ENCODE results near the gene PGAP3. TPM values are rescaled to one million over a fixed set of nuclear protein-coding genes. Genes with fewer than 3 reads are reported as not detected.

Gene PGAP3
- total RNA-seq, 1 donor from 2014 or later, result 10.7 TPM

DNA sequence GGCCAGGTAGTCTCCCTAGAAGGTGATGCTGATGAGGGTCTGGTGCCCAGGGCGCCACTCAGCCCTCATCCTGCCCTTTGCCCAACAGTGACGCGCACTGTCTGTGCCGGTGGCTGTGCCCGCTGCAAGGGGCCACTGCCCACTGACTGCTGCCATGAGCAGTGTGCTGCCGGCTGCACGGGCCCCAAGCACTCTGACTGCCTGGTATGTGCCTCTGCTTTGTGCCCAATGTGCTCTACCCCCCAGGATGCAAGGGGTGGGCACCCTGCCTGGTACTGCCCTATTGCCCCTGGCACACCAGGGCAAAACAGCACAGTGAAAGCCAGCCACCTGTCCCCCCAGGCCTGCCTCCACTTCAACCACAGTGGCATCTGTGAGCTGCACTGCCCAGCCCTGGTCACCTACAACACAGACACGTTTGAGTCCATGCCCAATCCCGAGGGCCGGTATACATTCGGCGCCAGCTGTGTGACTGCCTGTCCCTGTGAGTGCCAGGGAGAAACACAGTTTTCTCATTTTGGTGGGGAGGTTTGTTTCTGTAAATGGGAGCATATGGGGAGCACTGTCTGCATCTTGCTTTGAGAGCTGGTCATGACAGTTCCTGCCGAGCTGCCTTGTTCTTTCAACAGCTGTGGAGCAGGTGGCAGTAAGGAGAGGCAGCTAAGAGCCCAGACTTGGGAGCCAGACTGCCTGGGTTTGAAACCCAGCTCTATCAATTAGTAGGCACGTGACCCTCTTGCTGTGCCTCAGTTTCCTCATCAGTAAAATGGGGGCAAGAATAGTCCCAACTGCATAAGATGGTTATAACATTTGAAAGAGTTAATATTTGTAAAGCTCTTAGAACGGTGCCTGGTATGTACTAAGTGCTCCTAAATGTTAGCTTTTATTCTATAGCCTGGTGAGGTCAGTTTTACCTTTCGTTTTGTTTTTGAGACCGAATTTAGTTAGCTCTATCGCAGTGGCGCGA lies 22.4 kb upstream of the PGAP3 start:
- H3K9me3 ChIP-seq (replicated peaks), result no peaks in the 10 kb centered on the region
- peaks cover 84% of the 10 kb centered on the region for H3K36me3 ChIP-seq
- intact Hi-C loops (cut with micrococcal nuclease), result no loop called here
- H3K27ac ChIP-seq (replicated peaks), result no peak overlapping the region
- TF ChIP-seq CTCF (IDR thresholded peaks at IDR 0.05; ENCODE audit: borderline replicate concordance), result no peak
- no peak overlapping the region for H3K4me3 ChIP-seq
- no peak for DNase-seq
- H3K4me1 ChIP-seq, result peaks cover 21% of the 10 kb centered on the region
- H3K27me3 ChIP-seq (ENCODE audit: low read depth), result no peaks in the 10 kb centered on the region

- TF ChIP-seq CTCF (IDR thresholded peaks at IDR 0.05; ENCODE audit: borderline replicate concordance), result no peak
- Histone ChIP-seq H3K27me3 (ENCODE audit: low read depth) (no peaks in the 10 kb centered on the region), H3K27ac (replicated peaks) (no peak overlapping the region), H3K4me3 (no peak overlapping the region), H3K9me3 (replicated peaks) (no peaks in the 10 kb centered on the region), H3K4me1 (peaks cover 29% of the 10 kb centered on the region), H3K36me3 (peaks cover 76% of the 10 kb centered on the region)
- intact Hi-C loops (cut with micrococcal nuclease), result no loop called here
- no peak for DNase-seq
Measured at GRCh38 chr17:39709319-39709997, 21.6 kb upstream of the PGAP3 start.

GRCh38 chr17:39706921-39707337 lies 19.1 kb upstream of the PGAP3 start:
- intact Hi-C loops (cut with micrococcal nuclease), result no loop called here
- Histone ChIP-seq H3K27ac (replicated peaks) (peak overlapping the region; percentile 90), H3K4me1 (peaks cover 54% of the 10 kb centered on the region), H3K4me3 (no peak overlapping the region), H3K27me3 (ENCODE audit: low read depth) (no peaks in the 10 kb centered on the region), H3K9me3 (replicated peaks) (no peaks in the 10 kb centered on the region), H3K36me3 (peaks cover 52% of the 10 kb centered on the region)
- no peak for DNase-seq
- no peak for TF ChIP-seq CTCF (IDR thresholded peaks at IDR 0.05; ENCODE audit: borderline replicate concordance)

- Histone ChIP-seq H3K27ac (replicated peaks) (peak overlapping the region; percentile 90), H3K36me3 (peaks cover 46% of the 10 kb centered on the region), H3K4me3 (no peak overlapping the region), H3K27me3 (ENCODE audit: low read depth) (no peaks in the 10 kb centered on the region), H3K4me1 (peaks cover 60% of the 10 kb centered on the region), H3K9me3 (replicated peaks) (no peaks in the 10 kb centered on the region)
- no peak for TF ChIP-seq CTCF (IDR thresholded peaks at IDR 0.05; ENCODE audit: borderline replicate concordance)
- no peak for DNase-seq
- intact Hi-C loops (cut with micrococcal nuclease), result no loop called here
Measured at GRCh38 chr17:39706383-39706782, 18.5 kb upstream of the PGAP3 start.

DNA sequence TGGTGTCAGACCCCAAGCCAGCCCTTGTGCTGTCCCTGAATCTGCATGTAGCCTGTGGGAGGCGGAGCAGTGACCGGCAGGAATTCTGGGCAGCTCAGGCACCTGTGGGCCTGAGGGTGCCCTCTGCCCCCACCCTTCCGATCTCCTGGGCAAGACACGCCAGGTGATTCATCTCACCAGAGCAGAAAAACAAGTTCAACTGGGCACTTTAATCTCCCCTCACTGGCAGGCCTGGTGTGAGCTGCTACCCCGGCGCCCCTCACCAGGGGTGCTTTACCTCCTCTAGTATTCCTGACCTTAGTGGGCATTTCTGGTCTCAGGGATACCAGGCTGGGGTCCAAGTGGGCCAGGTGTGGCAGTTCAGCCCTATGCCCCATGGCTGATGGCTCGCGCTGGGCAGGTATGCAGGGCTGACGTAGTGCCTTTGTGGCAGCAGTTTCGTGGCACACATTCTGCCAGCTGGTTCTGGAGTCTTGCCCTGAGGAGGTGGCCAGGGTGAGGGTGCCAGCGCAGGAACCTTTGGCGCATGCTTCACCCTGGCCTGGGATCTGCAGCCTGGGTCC lies 18.0 kb upstream of the PGAP3 start:
- peaks cover 65% of the 10 kb centered on the region for H3K4me1 ChIP-seq
- H3K36me3 ChIP-seq, result peaks cover 41% of the 10 kb centered on the region
- H3K4me3 ChIP-seq, result no peak overlapping the region
- peak overlapping the region; percentile 90 for H3K27ac ChIP-seq (replicated peaks)
- H3K9me3 ChIP-seq (replicated peaks), result no peaks in the 10 kb centered on the region
- intact Hi-C loops (cut with micrococcal nuclease), result no loop called here
- H3K27me3 ChIP-seq (ENCODE audit: low read depth), result no peaks in the 10 kb centered on the region
- no peak for TF ChIP-seq CTCF (IDR thresholded peaks at IDR 0.05; ENCODE audit: borderline replicate concordance)
- DNase-seq, result peak; percentile 53
